Measurements from ENCODE around the gene PCDHB6. TPM values are rescaled to one million over a fixed set of nuclear protein-coding genes. Genes with fewer than 3 reads are reported as not detected.
"Not testable (repeated sequence)": the region's sequence is repeated elsewhere in the genome, so short reads cannot be mapped to it uniquely, and the experiment has no call there.

Gene PCDHB6
- total RNA-seq, 2 experiments from 2014 or later: not detected

GRCh38 chr5:141180313-141180712 lies 30.5 kb downstream of the PCDHB6 start:
- Mint-ChIP-seq H3K36me3 (ENCODE audit: low read depth) (no peaks in the 10 kb centered on the region), H3K9me3 (peaks cover 12% of the 10 kb centered on the region), H3K4me1 (ENCODE audit: low read depth) (no peaks in the 10 kb centered on the region), H3K4me3 (no peak overlapping the region), H3K27me3 (peaks cover 46% of the 10 kb centered on the region), H3K27ac (no peak overlapping the region)
- ATAC-seq (ENCODE audit: poor library complexity): no peak
- Histone ChIP-seq H3K27me3 (ENCODE audit: control insufficient read depth in 1 of 2, insufficient read depth in 2 of 2, low read length in 2 of 2) (peaks cover 30 to 56% of the 10 kb centered on the region in 2 experiments), H3K4me1 (ENCODE audit: insufficient read depth, low read length) (no peaks in the 10 kb centered on the region), H3K9me3 (ENCODE audit: control insufficient read depth in 1 of 2, insufficient read depth in 1 of 2, low read length in 2 of 2) (peaks cover 17 to 21% of the 10 kb centered on the region in 2 experiments), H3K27ac (ENCODE audit: low read depth in 1 of 2, low read length in 2 of 2) (no peak overlapping the region), H3K36me3 (ENCODE audit: insufficient read depth, low read length) (no peaks in the 10 kb centered on the region), H3K4me3 (ENCODE audit: low read length) (no peak overlapping the region)
- ChIA-PET CTCF (no interaction called here), POLR2A (no interaction called here)
- no peak for TF ChIP-seq CTCF (IDR thresholded peaks at IDR 0.05)
- intact Hi-C loops (cut with DNase I, micrococcal nuclease): no loop called here
- DNase-seq: no peak

GRCh38 chr5:141182248-141182647 lies 32.4 kb downstream of the PCDHB6 start, which contains the start of gene PCDHB16:
Gene PCDHB16, plus strand, starts transcription at chr5:141182387. Its CDS starts 173 bp downstream, at chr5:141182560.
- peaks cover 4% of the 10 kb centered on the region for H3K4me1 ChIP-seq (ENCODE audit: insufficient read depth, low read length)
- H3K27ac ChIP-seq (ENCODE audit: low read depth in 1 of 2, low read length in 2 of 2): no peak within 1 kb of the TSS
- no peak for DNase-seq
- H3K4me3 Mint-ChIP-seq: no peak within 1 kb of the TSS
- peaks cover 25 to 38% of the 10 kb centered on the region in 2 experiments for H3K27me3 ChIP-seq (ENCODE audit: control insufficient read depth in 1 of 2, insufficient read depth in 2 of 2, low read length in 2 of 2)
- peaks cover 15% of the 10 kb centered on the region for H3K9me3 Mint-ChIP-seq
- peaks cover 12% of the 10 kb centered on the region for H3K36me3 Mint-ChIP-seq (ENCODE audit: low read depth)
- TF ChIP-seq CTCF (IDR thresholded peaks at IDR 0.05): no peak
- ATAC-seq (ENCODE audit: poor library complexity): no peak
- H3K9me3 ChIP-seq (ENCODE audit: control insufficient read depth in 1 of 2, insufficient read depth in 1 of 2, low read length in 2 of 2): peaks cover 17 to 21% of the 10 kb centered on the region in 2 experiments
- H3K27me3 Mint-ChIP-seq: peaks cover 63% of the 10 kb centered on the region
- ChIA-PET POLR2A (no interaction called here), CTCF (no interaction called here)
- peaks cover 6% of the 10 kb centered on the region for H3K4me1 Mint-ChIP-seq (ENCODE audit: low read depth)
- no peak within 1 kb of the TSS for H3K4me3 ChIP-seq (ENCODE audit: low read length)
- no peak within 1 kb of the TSS for H3K27ac Mint-ChIP-seq
- H3K36me3 ChIP-seq (ENCODE audit: insufficient read depth, low read length): no peaks in the 10 kb centered on the region
- intact Hi-C loops (cut with DNase I, micrococcal nuclease): no loop called here

- ATAC-seq (ENCODE audit: poor library complexity); CTCF ChIA-PET; DNase-seq; H3K27ac Mint-ChIP-seq; intact Hi-C loops (cut with DNase I, micrococcal nuclease); H3K4me1 ChIP-seq (ENCODE audit: insufficient read depth, low read length); POLR2A ChIA-PET; H3K4me3 ChIP-seq (ENCODE audit: low read length); H3K4me1 Mint-ChIP-seq (ENCODE audit: low read depth); H3K36me3 ChIP-seq (ENCODE audit: insufficient read depth, low read length); H3K4me3 Mint-ChIP-seq; H3K27ac ChIP-seq (ENCODE audit: low read depth in 1 of 2, low read length in 2 of 2): not testable (repeated sequence)
- Mint-ChIP-seq H3K27me3 (peaks cover 77% of the 10 kb centered on the region), H3K9me3 (peaks cover 15% of the 10 kb centered on the region), H3K36me3 (ENCODE audit: low read depth) (peaks cover 12% of the 10 kb centered on the region)
- H3K27me3 ChIP-seq (ENCODE audit: control insufficient read depth in 1 of 2, insufficient read depth in 2 of 2, low read length in 2 of 2): peaks cover 20 to 31% of the 10 kb centered on the region in 2 experiments
- peaks cover 17 to 25% of the 10 kb centered on the region in 2 experiments for H3K9me3 ChIP-seq (ENCODE audit: control insufficient read depth in 1 of 2, insufficient read depth in 1 of 2, low read length in 2 of 2)
These were observed 34.4 kb downstream of the PCDHB6 start for GRCh38 chr5:141184117-141184855.

Data from CD4-positive, alpha-beta T cell (primary cell).